Loucy (cell line): ENCODE measurements around the gene FBXO47.

ENCODE experiments used
- H2AFZ ChIP-seq: fragments of 200-600 bp; sonication (generic); 2 replicates; pipeline ENCODE4 v1.6.0; 2016; ENCODE audit warnings: antibody characterized with exemption, mild to moderate bottlenecking, low read length, moderate library complexity
- H3F3A ChIP-seq: fragments of 200-600 bp; 2 replicates; pipeline ENCODE4 v1.6.0; 2016; ENCODE audit warnings: antibody characterized with exemption, low read depth, mild to moderate bottlenecking
- H3K27me3 ChIP-seq: fragments of 200-600 bp; sonication (generic); 2 replicates; pipeline ENCODE4 v1.6.1; 2014; ENCODE audit warnings: low read length, mild to moderate bottlenecking; ENCODE audit not compliant: insufficient read depth, poor library complexity, severe bottlenecking
- H3K36me3 ChIP-seq: fragments of 200-600 bp; sonication (generic); 2 replicates; pipeline ENCODE4 v1.6.1; 2016; ENCODE audit warnings: low read length; ENCODE audit not compliant: insufficient read depth
- H3K4me1 ChIP-seq: fragments of 200-600 bp; sonication (generic); 2 replicates; pipeline ENCODE4 v1.5.1; 2014; ENCODE audit warnings: low read length, mild to moderate bottlenecking; ENCODE audit not compliant: insufficient read depth, poor library complexity, severe bottlenecking
- H3K4me2 ChIP-seq: fragments of 200-600 bp; sonication (generic); 2 replicates; pipeline ENCODE4 v1.6.0; 2014; ENCODE audit warnings: antibody characterized with exemption, low read length, low read depth, mild to moderate bottlenecking; ENCODE audit not compliant: poor library complexity, severe bottlenecking
- H3K4me3 ChIP-seq: fragments of 200-600 bp; sonication (generic); 2 replicates; pipeline ENCODE4 v1.5.1; 2014; ENCODE audit warnings: low read length, mild to moderate bottlenecking, mixed read lengths; ENCODE audit not compliant: poor library complexity, severe bottlenecking
- H3K79me2 ChIP-seq: fragments of 200-600 bp; sonication (generic); 2 replicates; pipeline ENCODE4 v1.6.1; 2014; ENCODE audit warnings: low read length; ENCODE audit not compliant: insufficient read depth
- H3K9ac ChIP-seq: fragments of 200-600 bp; sonication (generic); 2 replicates; pipeline ENCODE4 v1.6.0; 2014; ENCODE audit warnings: mild to moderate bottlenecking, low read depth, low read length, moderate library complexity; ENCODE audit not compliant: poor library complexity, severe bottlenecking
- H3K9me2 ChIP-seq: fragments of 200-600 bp; sonication (generic); replicated peaks from 2 replicates; pipeline ENCODE4 v1.6.1; 2016; ENCODE audit warnings: low read depth, low read length, mixed read lengths
- H3K9me3 ChIP-seq: fragments of 200-600 bp; sonication (generic); 2 replicates; pipeline ENCODE4 v1.6.1; 2014; ENCODE audit warnings: mild to moderate bottlenecking, antibody characterized with exemption, low read length, low read depth; ENCODE audit not compliant: insufficient read depth
- H4K20me1 ChIP-seq: fragments of 200-600 bp; sonication (generic); 2 replicates; pipeline ENCODE4 v1.6.0; 2014; ENCODE audit warnings: antibody characterized with exemption, low read length, mild to moderate bottlenecking; ENCODE audit not compliant: insufficient read depth, poor library complexity, severe bottlenecking
- EZH2phosphoT487 ChIP-seq: fragments of 200-600 bp; IDR thresholded peaks from 2 replicates; pipeline ENCODE4 v1.6.1; 2018; ENCODE audit warnings: antibody characterized with exemption, mild to moderate bottlenecking, moderate library complexity, borderline replicate concordance
- TF ChIP-seq, protein P1 (sequence below): fragments of 200-600 bp; sonication (generic); conservative IDR thresholded peaks from 2 replicates; pipeline ENCODE4 v1.5.1; 2014; ENCODE audit warnings: mild to moderate bottlenecking, antibody characterized with exemption, low read length

The FBXO47 gene

DNA sequence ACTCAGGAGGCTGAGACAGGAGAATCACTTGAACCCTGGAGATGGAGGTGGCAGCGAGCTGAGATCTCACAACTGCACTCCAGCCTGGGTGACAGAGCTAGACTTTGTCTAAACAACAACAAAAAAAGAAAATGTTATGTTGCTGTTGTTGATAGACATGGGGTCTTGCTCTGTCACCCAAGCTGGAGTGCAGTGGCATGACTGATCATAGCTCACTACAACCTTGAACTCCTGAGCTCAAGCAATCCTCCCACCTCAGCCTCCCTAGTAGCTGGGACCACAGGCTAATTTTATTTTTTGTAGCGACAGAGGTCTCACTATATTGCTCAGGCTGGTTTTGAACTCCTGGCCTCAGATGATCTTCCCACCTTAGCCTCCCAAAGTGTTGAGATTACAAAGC lies 20.0 kb downstream of the FBXO47 start:
- TF ChIP-seq, protein P1, sequence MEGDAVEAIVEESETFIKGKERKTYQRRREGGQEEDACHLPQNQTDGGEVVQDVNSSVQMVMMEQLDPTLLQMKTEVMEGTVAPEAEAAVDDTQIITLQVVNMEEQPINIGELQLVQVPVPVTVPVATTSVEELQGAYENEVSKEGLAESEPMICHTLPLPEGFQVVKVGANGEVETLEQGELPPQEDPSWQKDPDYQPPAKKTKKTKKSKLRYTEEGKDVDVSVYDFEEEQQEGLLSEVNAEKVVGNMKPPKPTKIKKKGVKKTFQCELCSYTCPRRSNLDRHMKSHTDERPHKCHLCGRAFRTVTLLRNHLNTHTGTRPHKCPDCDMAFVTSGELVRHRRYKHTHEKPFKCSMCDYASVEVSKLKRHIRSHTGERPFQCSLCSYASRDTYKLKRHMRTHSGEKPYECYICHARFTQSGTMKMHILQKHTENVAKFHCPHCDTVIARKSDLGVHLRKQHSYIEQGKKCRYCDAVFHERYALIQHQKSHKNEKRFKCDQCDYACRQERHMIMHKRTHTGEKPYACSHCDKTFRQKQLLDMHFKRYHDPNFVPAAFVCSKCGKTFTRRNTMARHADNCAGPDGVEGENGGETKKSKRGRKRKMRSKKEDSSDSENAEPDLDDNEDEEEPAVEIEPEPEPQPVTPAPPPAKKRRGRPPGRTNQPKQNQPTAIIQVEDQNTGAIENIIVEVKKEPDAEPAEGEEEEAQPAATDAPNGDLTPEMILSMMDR = no peak
- Histone ChIP-seq H3K4me2 (no peak overlapping the region), H3K27me3 (no peaks in the 10 kb centered on the region), H3K36me3 (no peaks in the 10 kb centered on the region), H3K79me2 (no peaks in the 10 kb centered on the region), H2AFZ (no peak overlapping the region), H3K4me1 (no peaks in the 10 kb centered on the region), H3K4me3 (no peak overlapping the region), H4K20me1 (no peaks in the 10 kb centered on the region), H3K9me3 (no peaks in the 10 kb centered on the region), H3K9me2 (no peaks in the 10 kb centered on the region), H3K9ac (no peak overlapping the region), H3F3A (no peaks in the 10 kb centered on the region)

DNA sequence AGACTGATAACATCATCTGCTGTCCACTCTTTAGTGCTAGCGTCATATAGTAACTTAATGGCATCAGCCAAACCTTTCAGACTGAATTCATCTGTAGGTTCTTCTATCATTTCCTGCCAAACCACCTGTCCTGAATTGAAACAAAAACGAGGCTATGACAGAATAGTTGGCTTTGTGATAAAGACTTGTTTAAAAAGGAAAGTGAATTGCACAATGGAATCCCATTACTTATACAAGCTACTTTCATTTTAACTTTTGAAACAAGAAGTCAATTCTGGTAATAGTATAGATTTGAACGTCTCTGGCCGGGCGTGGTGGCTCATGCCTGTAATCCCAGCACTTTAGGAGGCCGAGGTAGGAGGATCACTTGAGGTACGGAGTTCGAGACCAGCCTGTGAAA lies 23.6 kb downstream of the FBXO47 start:
- Histone ChIP-seq H3K27me3 (no peaks in the 10 kb centered on the region), H3K9me2 (no peaks in the 10 kb centered on the region), H4K20me1 (no peaks in the 10 kb centered on the region), H3K9ac (no peak overlapping the region), H3K9me3 (no peaks in the 10 kb centered on the region), H3K4me2 (no peak overlapping the region), H2AFZ (no peak overlapping the region), H3F3A (no peaks in the 10 kb centered on the region), H3K4me1 (no peaks in the 10 kb centered on the region), H3K79me2 (no peaks in the 10 kb centered on the region), H3K4me3 (no peak overlapping the region), H3K36me3 (no peaks in the 10 kb centered on the region)
- TF ChIP-seq EZH2phosphoT487 = no peak
- TF ChIP-seq, protein P1 = no peak

DNA sequence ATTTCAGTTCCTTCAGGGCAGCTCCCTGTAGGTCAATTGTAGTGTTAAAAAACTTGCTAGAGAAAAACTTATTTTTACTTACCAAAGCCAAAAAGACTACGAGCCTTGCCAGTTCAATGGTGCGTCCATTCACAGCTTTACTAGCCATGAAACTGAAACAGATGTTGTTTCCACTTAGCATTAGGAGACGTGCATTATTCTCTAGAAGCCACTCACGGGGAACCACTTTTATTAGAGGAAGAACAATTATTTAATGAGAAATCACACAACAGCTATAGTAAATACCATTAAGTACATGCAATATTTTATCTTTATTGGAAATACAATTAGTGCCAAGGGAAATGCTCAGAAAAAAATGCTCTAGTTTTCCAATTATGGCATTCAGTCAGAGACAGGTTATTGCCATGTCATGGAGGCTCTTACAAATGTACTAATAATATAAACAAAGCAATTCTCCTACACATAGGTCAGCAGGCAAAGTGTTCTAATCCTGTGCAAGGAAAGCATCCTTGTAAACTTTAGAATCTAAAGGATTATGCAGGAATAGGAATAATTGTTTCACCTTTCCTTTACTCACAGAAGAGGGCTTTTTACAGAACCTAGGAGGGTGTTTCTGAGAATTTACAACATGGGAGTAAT lies 24.4 kb downstream of the FBXO47 start:
- H2AFZ ChIP-seq = no peak overlapping the region
- H3K9ac ChIP-seq = no peak overlapping the region
- no peaks in the 10 kb centered on the region for H3K27me3 ChIP-seq
- no peak overlapping the region for H3K4me2 ChIP-seq
- H3K4me1 ChIP-seq = no peaks in the 10 kb centered on the region
- no peaks in the 10 kb centered on the region for H3F3A ChIP-seq
- H3K9me3 ChIP-seq = no peaks in the 10 kb centered on the region
- TF ChIP-seq, protein P1 = no peak
- no peak for TF ChIP-seq EZH2phosphoT487
- no peak overlapping the region for H3K4me3 ChIP-seq
- no peaks in the 10 kb centered on the region for H3K79me2 ChIP-seq
- H3K9me2 ChIP-seq = no peaks in the 10 kb centered on the region
- no peaks in the 10 kb centered on the region for H3K36me3 ChIP-seq
- H4K20me1 ChIP-seq = no peaks in the 10 kb centered on the region
